ENCODE data around the gene MAPK10.
A peak's percentile ranks its signal among the peaks of the same experiment; 100 is the strongest.

Gene MAPK10

DNA sequence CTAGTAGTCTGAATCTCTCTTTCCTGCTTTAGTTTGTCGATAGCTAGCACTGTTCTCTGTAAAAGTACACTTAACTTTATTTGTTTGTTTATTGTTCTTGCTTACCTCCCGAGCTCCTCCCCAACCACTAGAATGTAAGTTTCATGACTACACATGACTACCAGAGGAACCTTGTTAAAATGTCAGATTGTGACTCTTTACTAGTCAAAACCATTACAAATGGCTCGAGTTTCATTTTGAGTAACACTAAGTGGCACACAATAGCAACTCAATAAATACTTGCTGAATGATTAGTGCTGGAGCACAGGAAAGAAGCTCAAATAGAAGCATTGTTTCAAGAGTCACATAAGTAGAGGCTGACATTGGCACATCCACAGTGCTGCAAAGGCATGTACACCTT lies 116.1 kb downstream of the MAPK10 start:
- H3K36me3 ChIP-seq (ENCODE audit: control insufficient read depth in 1 of 2, insufficient read depth in 2 of 2, low read length in 2 of 2) = no peaks in the 10 kb centered on the region
- no peaks in the 10 kb centered on the region for H3K4me1 ChIP-seq (ENCODE audit: control insufficient read depth in 1 of 2, insufficient read depth in 2 of 2, low read length in 2 of 2)
- no peaks in the 10 kb centered on the region for H3K9me3 ChIP-seq (ENCODE audit: control insufficient read depth in 1 of 2, low read length in 2 of 2)
- no peak overlapping the region for H3K4me3 ChIP-seq (ENCODE audit: low read depth in 1 of 2, low read length in 2 of 2)
- H3K27ac ChIP-seq (ENCODE audit: low read length) = no peak overlapping the region
- no peaks in the 10 kb centered on the region for H3K27me3 ChIP-seq (ENCODE audit: low read depth, low read length)

DNA sequence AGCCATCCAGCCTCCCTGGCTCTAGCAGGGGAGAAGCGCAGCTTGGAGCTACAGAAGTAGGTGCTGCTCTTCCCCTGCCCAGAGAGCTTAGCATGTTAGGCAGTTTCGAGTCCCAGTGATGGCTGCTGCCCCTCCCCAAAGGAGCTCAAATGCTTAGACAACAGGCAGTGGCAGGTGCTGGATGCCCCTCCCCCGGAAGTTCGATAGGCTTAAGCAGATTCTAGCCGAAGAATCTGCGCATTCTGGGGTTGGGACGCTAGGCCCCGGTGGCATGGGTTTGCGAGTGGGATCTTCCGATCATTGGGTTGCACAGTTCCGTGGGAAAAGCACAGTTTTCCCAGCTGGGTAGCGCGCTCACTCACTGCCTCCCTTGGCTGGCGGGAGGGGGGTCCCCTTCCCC lies 117.2 kb downstream of the MAPK10 start:
- Histone ChIP-seq H3K27me3 (ENCODE audit: low read depth, low read length) (no peaks in the 10 kb centered on the region), H3K27ac (ENCODE audit: low read length) (no peak overlapping the region), H3K9me3 (ENCODE audit: control insufficient read depth in 1 of 2, low read length in 2 of 2) (no peaks in the 10 kb centered on the region), H3K4me1 (ENCODE audit: control insufficient read depth in 1 of 2, insufficient read depth in 2 of 2, low read length in 2 of 2) (no peaks in the 10 kb centered on the region), H3K36me3 (ENCODE audit: control insufficient read depth in 1 of 2, insufficient read depth in 2 of 2, low read length in 2 of 2) (no peaks in the 10 kb centered on the region), H3K4me3 (ENCODE audit: low read depth in 1 of 2, low read length in 2 of 2) (no peak overlapping the region)

DNA sequence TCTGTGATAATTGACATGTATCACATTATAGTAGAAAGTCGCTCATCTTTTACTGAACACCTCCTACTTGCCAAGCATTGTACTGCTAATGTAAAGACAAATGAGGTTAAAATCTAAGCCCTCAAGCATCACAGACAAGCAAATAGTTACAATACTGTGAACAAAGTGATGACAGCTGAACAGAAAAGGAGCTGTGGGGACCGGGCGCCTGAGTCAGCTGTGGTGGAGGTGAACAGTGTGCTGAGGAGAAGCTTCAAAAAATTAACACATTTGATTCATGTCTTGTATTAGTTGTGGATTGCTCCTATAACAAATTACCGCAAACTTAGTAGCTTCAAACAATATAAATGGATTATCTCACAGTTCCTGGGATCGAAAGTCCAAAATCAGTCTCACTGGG lies 124.3 kb downstream of the MAPK10 start:
- Histone ChIP-seq H3K4me3 (ENCODE audit: low read depth in 1 of 2, low read length in 2 of 2) (no peak overlapping the region), H3K27me3 (ENCODE audit: low read depth, low read length) (no peaks in the 10 kb centered on the region), H3K36me3 (ENCODE audit: control insufficient read depth in 1 of 2, insufficient read depth in 2 of 2, low read length in 2 of 2) (no peaks in the 10 kb centered on the region), H3K27ac (ENCODE audit: low read length) (no peak overlapping the region), H3K9me3 (ENCODE audit: control insufficient read depth in 1 of 2, low read length in 2 of 2) (no peaks in the 10 kb centered on the region), H3K4me1 (ENCODE audit: control insufficient read depth in 1 of 2, insufficient read depth in 2 of 2, low read length in 2 of 2) (no peaks in the 10 kb centered on the region)

DNA sequence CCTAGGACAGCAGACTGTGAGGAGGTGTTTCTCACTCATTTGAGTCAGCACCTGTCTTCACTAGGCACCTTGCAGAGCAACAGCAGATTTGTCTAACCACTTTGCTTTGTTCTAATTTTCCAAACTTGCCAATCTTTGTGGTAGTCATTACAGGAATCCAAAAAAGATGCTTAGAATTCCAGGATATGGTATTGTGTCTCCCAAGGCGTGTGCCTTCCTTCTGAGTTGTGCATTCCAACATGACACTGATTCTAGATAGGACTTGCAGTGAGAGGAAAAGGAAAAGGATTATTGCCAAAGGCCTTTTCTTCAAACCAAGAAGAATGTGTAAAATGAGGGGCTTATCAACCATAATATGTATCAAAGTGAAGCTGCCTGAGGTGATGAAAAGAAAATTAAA lies 126.2 kb downstream of the MAPK10 start:
- Histone ChIP-seq H3K4me1 (ENCODE audit: control insufficient read depth in 1 of 2, insufficient read depth in 2 of 2, low read length in 2 of 2) (no peaks in the 10 kb centered on the region), H3K4me3 (ENCODE audit: low read depth in 1 of 2, low read length in 2 of 2) (no peak overlapping the region), H3K27ac (ENCODE audit: low read length) (no peak overlapping the region), H3K9me3 (ENCODE audit: control insufficient read depth in 1 of 2, low read length in 2 of 2) (no peaks in the 10 kb centered on the region), H3K27me3 (ENCODE audit: low read depth, low read length) (no peaks in the 10 kb centered on the region), H3K36me3 (ENCODE audit: control insufficient read depth in 1 of 2, insufficient read depth in 2 of 2, low read length in 2 of 2) (no peaks in the 10 kb centered on the region)

DNA sequence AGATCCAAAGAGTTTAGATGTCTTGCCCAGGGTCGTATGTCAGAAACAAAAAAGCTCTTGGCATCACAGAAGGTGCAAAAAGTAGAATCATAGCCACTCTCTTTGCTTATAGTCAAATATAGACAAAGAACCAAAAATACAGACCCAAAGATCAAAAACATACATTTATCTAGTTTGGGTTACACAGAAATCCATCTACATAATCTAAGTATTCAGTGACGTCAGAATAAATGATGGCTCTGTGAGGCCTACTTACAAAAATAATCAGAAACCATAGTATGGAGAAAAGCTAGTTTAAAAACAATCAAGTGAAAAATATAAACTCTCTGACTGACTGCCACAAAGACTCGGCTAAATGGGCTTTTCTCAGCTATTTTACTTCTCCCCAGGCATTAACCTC lies 126.8 kb downstream of the MAPK10 start:
- H3K27me3 ChIP-seq (ENCODE audit: low read depth, low read length) = no peaks in the 10 kb centered on the region

DNA sequence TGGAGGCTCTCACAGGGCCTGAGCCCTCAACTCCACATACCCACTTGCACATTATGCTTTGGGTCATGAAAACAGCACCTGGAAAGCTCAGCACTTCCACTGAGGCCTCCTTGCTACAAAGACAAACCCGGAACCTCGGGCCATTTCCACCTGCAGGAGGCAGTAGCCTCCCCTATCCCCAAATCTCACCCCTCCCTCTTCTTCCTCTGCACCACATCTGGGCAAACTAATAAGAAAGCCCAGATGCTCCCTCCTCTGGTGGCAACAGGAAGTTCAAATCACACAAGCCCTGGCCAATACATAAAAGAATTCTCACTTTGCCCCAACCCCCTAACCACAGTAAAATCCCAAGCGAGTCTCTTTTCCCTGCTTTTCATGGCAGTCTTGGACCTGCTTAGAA lies 136.4 kb downstream of the MAPK10 start:
- no peak overlapping the region for H3K27ac ChIP-seq (ENCODE audit: low read length)
- H3K36me3 ChIP-seq (ENCODE audit: control insufficient read depth in 1 of 2, insufficient read depth in 2 of 2, low read length in 2 of 2) = no peaks in the 10 kb centered on the region
- peaks cover 0 to 8% of the 10 kb centered on the region in 2 donors for H3K4me1 ChIP-seq (ENCODE audit: control insufficient read depth in 1 of 2, insufficient read depth in 2 of 2, low read length in 2 of 2)
- no peak overlapping the region for H3K4me3 ChIP-seq (ENCODE audit: low read depth in 1 of 2, low read length in 2 of 2)
- no peaks in the 10 kb centered on the region for H3K9me3 ChIP-seq (ENCODE audit: control insufficient read depth in 1 of 2, low read length in 2 of 2)
- no peaks in the 10 kb centered on the region for H3K27me3 ChIP-seq (ENCODE audit: low read depth, low read length)

More for the DNA sequence above, 126.8 kb downstream of the MAPK10 start:
- H3K27ac ChIP-seq (ENCODE audit: low read length) = no peak overlapping the region
- H3K4me3 ChIP-seq (ENCODE audit: low read depth in 1 of 2, low read length in 2 of 2) = no peak overlapping the region
- no peaks in the 10 kb centered on the region for H3K36me3 ChIP-seq (ENCODE audit: control insufficient read depth in 1 of 2, insufficient read depth in 2 of 2, low read length in 2 of 2)
- no peaks in the 10 kb centered on the region for H3K4me1 ChIP-seq (ENCODE audit: control insufficient read depth in 1 of 2, insufficient read depth in 2 of 2, low read length in 2 of 2)
- no peaks in the 10 kb centered on the region for H3K9me3 ChIP-seq (ENCODE audit: control insufficient read depth in 1 of 2, low read length in 2 of 2)

DNA sequence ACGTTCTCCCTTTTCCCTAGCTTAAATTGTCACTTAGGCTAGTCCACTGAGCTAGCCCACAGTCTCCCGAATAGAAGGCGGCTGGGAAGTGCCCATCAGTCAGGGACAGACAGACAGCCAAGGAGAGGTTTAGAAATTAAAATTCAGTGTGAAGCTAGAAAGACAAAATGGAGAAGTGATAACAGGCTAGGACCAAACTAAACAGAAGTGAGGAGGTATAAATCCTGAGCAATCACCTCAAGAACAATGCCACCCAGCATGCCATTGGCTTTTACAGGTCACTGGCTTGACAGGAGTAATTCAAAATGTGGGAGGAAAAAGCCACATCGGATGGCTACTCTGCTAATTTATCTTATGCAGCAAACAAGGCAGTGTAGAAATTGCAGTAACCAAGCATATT lies 138.9 kb downstream of the MAPK10 start:
- Histone ChIP-seq H3K36me3 (ENCODE audit: control insufficient read depth in 1 of 2, insufficient read depth in 2 of 2, low read length in 2 of 2) (no peaks in the 10 kb centered on the region), H3K4me3 (ENCODE audit: low read depth in 1 of 2, low read length in 2 of 2) (no peak overlapping the region), H3K9me3 (ENCODE audit: control insufficient read depth in 1 of 2, low read length in 2 of 2) (no peaks in the 10 kb centered on the region), H3K27me3 (ENCODE audit: low read depth, low read length) (no peaks in the 10 kb centered on the region), H3K27ac (ENCODE audit: low read length) (no peak overlapping the region), H3K4me1 (ENCODE audit: control insufficient read depth in 1 of 2, insufficient read depth in 2 of 2, low read length in 2 of 2) (peaks cover 0 to 8% of the 10 kb centered on the region in 2 donors)

DNA sequence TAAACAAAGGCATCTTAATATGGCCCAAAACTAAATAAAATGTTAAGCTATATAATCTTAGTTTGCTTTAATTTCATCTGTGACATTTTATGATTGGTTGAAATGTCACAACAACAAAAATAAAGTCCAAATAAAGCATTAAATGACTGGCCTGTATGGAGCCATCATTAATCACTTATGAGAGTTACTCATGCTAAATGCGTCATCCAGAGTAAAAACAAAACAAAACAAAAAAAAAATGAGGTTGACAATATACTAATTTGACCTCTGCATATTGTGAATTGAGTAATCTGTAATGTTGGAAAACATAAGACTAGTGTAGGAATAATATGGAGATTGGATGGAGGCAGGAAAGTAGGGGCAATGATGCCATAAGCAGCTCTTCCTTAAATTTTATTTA lies 139.7 kb downstream of the MAPK10 start:
- Histone ChIP-seq H3K27ac (ENCODE audit: low read length) (no peak overlapping the region), H3K27me3 (ENCODE audit: low read depth, low read length) (no peaks in the 10 kb centered on the region), H3K36me3 (ENCODE audit: control insufficient read depth in 1 of 2, insufficient read depth in 2 of 2, low read length in 2 of 2) (no peaks in the 10 kb centered on the region), H3K9me3 (ENCODE audit: control insufficient read depth in 1 of 2, low read length in 2 of 2) (no peaks in the 10 kb centered on the region), H3K4me1 (ENCODE audit: control insufficient read depth in 1 of 2, insufficient read depth in 2 of 2, low read length in 2 of 2) (peaks cover 0 to 8% of the 10 kb centered on the region in 2 donors), H3K4me3 (ENCODE audit: low read depth in 1 of 2, low read length in 2 of 2) (no peak overlapping the region)

DNA sequence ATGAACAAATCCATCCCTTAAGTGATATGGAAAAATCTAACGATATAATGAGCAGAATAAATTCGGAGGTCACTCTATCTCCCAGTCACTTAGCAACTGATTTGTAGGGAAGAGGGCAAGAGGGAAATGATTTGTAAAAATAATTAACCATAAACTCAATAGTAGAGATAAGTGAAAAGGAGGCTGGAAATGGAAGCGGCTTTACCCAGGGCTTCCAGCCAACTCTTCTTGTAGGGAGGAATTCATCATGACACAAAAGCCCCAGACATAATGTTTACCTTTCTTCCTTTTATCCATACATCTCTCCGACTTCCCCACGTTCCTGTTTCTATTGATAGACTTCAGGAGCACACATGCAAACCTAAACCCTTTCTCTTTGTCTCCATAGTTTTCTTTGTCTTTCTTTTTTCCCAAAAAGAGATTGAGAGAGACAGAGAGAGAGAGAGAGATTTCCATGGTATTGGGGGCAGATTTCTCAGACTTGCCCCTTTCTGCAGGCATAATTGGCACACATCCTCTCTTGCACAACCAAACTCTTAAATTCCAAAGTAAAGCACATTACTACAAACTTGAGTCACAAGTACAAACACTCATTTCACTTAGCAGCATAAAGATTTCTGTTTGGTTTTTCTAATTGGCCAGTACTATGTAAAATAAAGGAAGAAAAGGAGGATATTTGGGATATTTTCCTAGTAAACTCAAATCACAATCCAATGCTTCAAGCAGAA lies 140.9 kb downstream of the MAPK10 start:
- Histone ChIP-seq H3K9me3 (ENCODE audit: control insufficient read depth in 1 of 2, low read length in 2 of 2) (peaks cover 3 to 7% of the 10 kb centered on the region in 2 donors), H3K27me3 (ENCODE audit: low read depth, low read length) (no peaks in the 10 kb centered on the region), H3K27ac (ENCODE audit: low read length) (peak overlapping the region; percentile 27), H3K36me3 (ENCODE audit: control insufficient read depth in 1 of 2, insufficient read depth in 2 of 2, low read length in 2 of 2) (no peaks in the 10 kb centered on the region), H3K4me1 (ENCODE audit: control insufficient read depth in 1 of 2, insufficient read depth in 2 of 2, low read length in 2 of 2) (peaks cover 0 to 8% of the 10 kb centered on the region in 2 donors), H3K4me3 (ENCODE audit: low read depth in 1 of 2, low read length in 2 of 2) (no peak overlapping the region)

DNA sequence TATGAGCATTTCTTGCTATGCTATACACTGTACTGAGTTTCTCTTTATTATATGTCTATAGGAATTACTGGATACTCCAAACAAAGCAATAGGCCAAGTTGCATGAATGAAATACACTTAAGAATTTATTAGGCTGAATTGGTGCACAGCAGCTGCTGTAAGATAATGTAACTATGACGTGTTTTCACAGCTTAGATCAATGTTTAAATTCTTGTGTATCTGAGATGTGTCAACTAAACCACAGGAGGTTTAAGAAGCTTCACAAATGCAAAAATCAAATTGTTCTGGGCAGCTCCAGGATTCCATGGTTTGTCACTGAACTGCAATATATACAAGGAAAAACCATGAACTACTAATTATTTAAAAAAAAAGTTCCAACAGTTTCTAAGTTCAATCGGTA lies 156.7 kb downstream of the MAPK10 start:
- H3K27me3 ChIP-seq (ENCODE audit: low read depth, low read length) = no peaks in the 10 kb centered on the region
- no peak overlapping the region for H3K27ac ChIP-seq (ENCODE audit: low read length)
- no peaks in the 10 kb centered on the region for H3K36me3 ChIP-seq (ENCODE audit: control insufficient read depth in 1 of 2, insufficient read depth in 2 of 2, low read length in 2 of 2)
- no peak overlapping the region for H3K4me3 ChIP-seq (ENCODE audit: low read depth in 1 of 2, low read length in 2 of 2)
- H3K4me1 ChIP-seq (ENCODE audit: control insufficient read depth in 1 of 2, insufficient read depth in 2 of 2, low read length in 2 of 2) = no peaks in the 10 kb centered on the region
- H3K9me3 ChIP-seq (ENCODE audit: control insufficient read depth in 1 of 2, low read length in 2 of 2) = no peaks in the 10 kb centered on the region

DNA sequence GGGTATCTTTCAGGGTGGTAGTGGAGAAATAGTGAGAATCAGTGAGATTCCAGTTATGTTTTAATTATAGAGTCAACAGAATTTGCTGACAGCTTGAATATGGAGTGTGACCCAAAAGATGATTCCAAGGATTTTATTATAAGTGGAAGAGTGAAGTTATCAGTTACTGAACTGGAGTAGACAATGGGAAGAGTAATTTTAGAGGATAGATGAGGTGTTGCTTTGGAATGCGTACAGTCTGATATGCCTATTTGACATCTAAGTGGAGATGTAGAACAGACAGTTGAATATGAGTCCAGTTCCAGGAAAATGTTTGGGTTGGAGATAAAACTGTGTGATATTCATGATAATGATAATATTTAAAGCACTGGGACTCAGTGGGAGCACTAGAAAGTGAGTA lies 174.2 kb downstream of the MAPK10 start:
- H3K27ac ChIP-seq (ENCODE audit: low read length) = no peak overlapping the region
- no peaks in the 10 kb centered on the region for H3K36me3 ChIP-seq (ENCODE audit: control insufficient read depth in 1 of 2, insufficient read depth in 2 of 2, low read length in 2 of 2)
- no peak overlapping the region for H3K4me3 ChIP-seq (ENCODE audit: low read depth in 1 of 2, low read length in 2 of 2)
- H3K4me1 ChIP-seq (ENCODE audit: control insufficient read depth in 1 of 2, insufficient read depth in 2 of 2, low read length in 2 of 2) = no peaks in the 10 kb centered on the region
- no peaks in the 10 kb centered on the region for H3K27me3 ChIP-seq (ENCODE audit: low read depth, low read length)
- peaks cover 0 to 4% of the 10 kb centered on the region in 2 donors for H3K9me3 ChIP-seq (ENCODE audit: control insufficient read depth in 1 of 2, low read length in 2 of 2)

DNA sequence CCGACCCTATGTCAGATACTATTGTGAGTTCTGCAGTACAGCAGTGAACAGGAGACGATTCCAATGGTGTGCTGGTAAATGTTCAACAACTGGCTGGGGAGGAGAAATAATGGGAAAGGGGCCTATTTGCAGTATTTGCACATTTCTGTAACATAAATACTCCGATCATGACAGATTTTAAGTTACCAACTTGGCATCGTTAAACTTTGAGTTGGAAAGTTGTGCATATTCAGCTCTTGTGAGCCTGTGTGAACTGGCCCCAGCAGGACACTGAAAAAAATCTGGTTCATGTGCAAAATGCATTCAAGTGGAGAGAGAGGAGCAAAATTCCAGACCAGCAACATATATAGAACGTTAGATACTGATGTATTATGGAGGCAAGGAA lies 175.0 kb downstream of the MAPK10 start:
- Histone ChIP-seq H3K4me3 (ENCODE audit: low read depth in 1 of 2, low read length in 2 of 2) (no peak overlapping the region), H3K36me3 (ENCODE audit: control insufficient read depth in 1 of 2, insufficient read depth in 2 of 2, low read length in 2 of 2) (no peaks in the 10 kb centered on the region), H3K4me1 (ENCODE audit: control insufficient read depth in 1 of 2, insufficient read depth in 2 of 2, low read length in 2 of 2) (no peaks in the 10 kb centered on the region), H3K27ac (ENCODE audit: low read length) (no peak overlapping the region), H3K9me3 (ENCODE audit: control insufficient read depth in 1 of 2, low read length in 2 of 2) (peaks cover 0 to 7% of the 10 kb centered on the region in 2 donors), H3K27me3 (ENCODE audit: low read depth, low read length) (no peaks in the 10 kb centered on the region)

All from muscle layer of duodenum (tissue), 2 donors.